Liver (tissue), 3 donors: Measurements from ENCODE around the gene CORO2A.

Experiments used
- CTCF ChIP-seq: fragments of 150-350 bp; IDR thresholded peaks from 2 replicates; pipeline ENCODE4 v1.5.1; 2017; ENCODE audit warnings: improper control_type of control experiment, low read depth, low read length; ENCODE audit not compliant: missing input control
- FOXA1 ChIP-seq: IDR thresholded peaks from 2 replicates; pipeline ENCODE4 v1.6.1; 2016; ENCODE audit warnings: antibody characterized with exemption
- FOXA2 ChIP-seq: IDR thresholded peaks from 2 replicates; pipeline ENCODE4 v1.6.1; 2016; ENCODE audit warnings: antibody characterized with exemption
- GABPA ChIP-seq, 2 donors: IDR thresholded peaks in 1 of 2; conservative IDR thresholded peaks in 1 of 2; 2 replicates each; pipeline ENCODE4 v1.6.1; 2016; ENCODE audit warnings: antibody characterized with exemption in 2 of 2, mild to moderate bottlenecking in 1 of 2, moderate library complexity in 1 of 2
- JUND ChIP-seq, 2 donors: IDR thresholded peaks; 2 replicates each; pipeline ENCODE4 v1.6.1; 2016; ENCODE audit warnings: antibody characterized with exemption in 2 of 2
- MAX ChIP-seq: IDR thresholded peaks from 2 replicates; pipeline ENCODE4 v1.6.1; 2016; ENCODE audit warnings: antibody characterized with exemption
- RAD21 ChIP-seq, 2 donors: IDR thresholded peaks; 2 replicates each; pipeline ENCODE4 v1.6.1; 2016; ENCODE audit warnings: antibody characterized with exemption in 2 of 2, mild to moderate bottlenecking in 2 of 2
- REST ChIP-seq: IDR thresholded peaks from 2 replicates; pipeline ENCODE4 v1.6.1; 2016; ENCODE audit warnings: antibody characterized with exemption, mild to moderate bottlenecking
- RXRA ChIP-seq, 2 donors: IDR thresholded peaks; 2 replicates each; pipeline ENCODE4 v1.6.1; 2017 to 2018; ENCODE audit warnings: antibody characterized with exemption in 2 of 2, mild to moderate bottlenecking in 1 of 2
- TAF1 ChIP-seq: conservative IDR thresholded peaks from 2 replicates; pipeline ENCODE4 v1.6.1; 2016; ENCODE audit warnings: antibody characterized with exemption, mild to moderate bottlenecking
- YY1 ChIP-seq: IDR thresholded peaks from 2 replicates; pipeline ENCODE4 v1.6.1; 2016; ENCODE audit warnings: antibody characterized with exemption, mild to moderate bottlenecking
- ZBTB33 ChIP-seq: IDR thresholded peaks from 2 replicates; pipeline ENCODE4 v1.6.1; 2016; ENCODE audit warnings: antibody characterized with exemption
- donor health status: healthy.
- donor health status: healthy.

DNA sequence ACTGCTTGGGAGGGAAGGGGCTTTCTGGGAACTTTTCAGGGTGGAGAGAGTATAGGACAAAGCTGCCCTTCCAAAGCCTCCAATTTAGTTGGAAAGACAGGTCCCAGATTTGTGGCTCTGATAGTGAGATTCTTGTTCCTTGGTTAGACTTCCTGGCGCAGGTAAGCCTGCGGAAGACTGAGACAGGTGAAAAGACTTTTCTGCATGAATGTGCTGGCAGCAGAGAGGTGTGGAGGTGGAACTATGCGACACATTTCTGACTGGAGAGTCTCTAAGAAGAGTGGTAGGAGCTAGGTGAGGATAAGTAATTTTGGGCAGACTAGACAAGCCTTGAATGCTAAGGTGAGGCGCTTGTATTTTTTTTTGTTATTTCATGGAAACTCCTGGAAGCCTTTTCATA lies 106.0 kb downstream of the CORO2A start:
- TF ChIP-seq CTCF (no peak), YY1 (no peak), GABPA (IDR thresholded peaks at IDR 0.05 in 1 of 2, conservative IDR thresholded peaks at IDR 0.05 in 1 of 2) (no peak), RAD21 (IDR thresholded peaks at IDR 0.05) (no peak), TAF1 (no peak), FOXA2 (no peak), ZBTB33 (no peak), REST (no peak), JUND (IDR thresholded peaks at IDR 0.05) (no peak), RXRA (IDR thresholded peaks at IDR 0.05) (no peak), FOXA1 (no peak), MAX (no peak)
